DOHH2 (cell line): Measurements from ENCODE around the gene PPP1R12C.

Experiments used
- CTCF ChIP-seq: fragments of 200-600 bp; sonication (generic); IDR thresholded peaks from one replicate; pipeline ENCODE4 v1.5.1; 2014; ENCODE audit warnings: antibody characterized with exemption, mild to moderate bottlenecking, low read depth, low read length; ENCODE audit not compliant: poor library complexity, severe bottlenecking
- EZH2phosphoT487 ChIP-seq: fragments of 200-600 bp; sonication (generic); IDR thresholded peaks from 2 replicates; pipeline ENCODE4 v1.6.1; 2017; ENCODE audit warnings: borderline replicate concordance, mild to moderate bottlenecking, antibody characterized with exemption, low read length, moderate library complexity, mixed read lengths

GRCh38 chr19:55136399-55137102 is 19.1 kb upstream of the PPP1R12C start:
- TF ChIP-seq CTCF = no peak
- no peak for TF ChIP-seq EZH2phosphoT487
